H9 (cell line): Measurements from ENCODE around the gene UNCX. TPM values are rescaled to one million over a fixed set of nuclear protein-coding genes. Genes with fewer than 3 reads are reported as not detected.

Experiments used
- DNase-seq: peaks from one replicate; pipeline ENCODE4 v3.0.0-alpha.2; 2017
- H2AFZ ChIP-seq: one replicate; pipeline ENCODE4 v1.6.1; 2013; ENCODE audit warnings: mild to moderate bottlenecking, low read length, control low read depth, moderate library complexity
- H2AK5ac ChIP-seq: 2 replicates; pipeline ENCODE4 v1.6.1; 2013; ENCODE audit warnings: low read length, control low read depth, mixed read lengths; ENCODE audit not compliant: insufficient read length
- H2BK120ac ChIP-seq: one replicate; pipeline ENCODE4 v1.6.1; 2013; ENCODE audit warnings: low read depth, mild to moderate bottlenecking, low read length, control low read depth, inconsistent platforms; ENCODE audit not compliant: poor library complexity, severe bottlenecking
- H2BK12ac ChIP-seq: 2 replicates; pipeline ENCODE4 v1.6.1; 2013; ENCODE audit warnings: low read length, control low read depth, mixed read lengths, low read depth; ENCODE audit not compliant: insufficient read length
- H2BK15ac ChIP-seq: 2 replicates; pipeline ENCODE4 v1.6.1; 2013; ENCODE audit warnings: low read depth, low read length, control low read depth
- H2BK20ac ChIP-seq: one replicate; pipeline ENCODE4 v1.6.1; 2013; ENCODE audit warnings: low read depth, mild to moderate bottlenecking, low read length, control low read depth, inconsistent platforms; ENCODE audit not compliant: poor library complexity, severe bottlenecking
- H2BK5ac ChIP-seq: 2 replicates; pipeline ENCODE4 v1.6.1; 2013; ENCODE audit warnings: low read length, control low read depth, mixed read lengths; ENCODE audit not compliant: insufficient read length
- H3K14ac ChIP-seq: 2 replicates; pipeline ENCODE4 v1.6.1; 2013; ENCODE audit warnings: low read length, control low read depth; ENCODE audit not compliant: insufficient read depth
- H3K18ac ChIP-seq: 2 replicates; pipeline ENCODE4 v1.6.1; 2013; ENCODE audit warnings: low read depth, mild to moderate bottlenecking, mixed read lengths, low read length, control low read depth; ENCODE audit not compliant: insufficient read length
- H3K23ac ChIP-seq: 2 replicates; pipeline ENCODE4 v1.6.1; 2013; ENCODE audit warnings: low read length, control low read depth, mixed read lengths, low read depth; ENCODE audit not compliant: insufficient read length
- H3K23me2 ChIP-seq: 2 replicates; pipeline ENCODE4 v1.6.1; 2013; ENCODE audit warnings: low read depth, mild to moderate bottlenecking, mixed read lengths, low read length, control low read depth; ENCODE audit not compliant: insufficient read length, poor library complexity, severe bottlenecking
- H3K27ac ChIP-seq: 2 replicates; pipeline ENCODE4 v1.5.1; 2013; ENCODE audit warnings: low read length, control low read depth, mixed read lengths, low read depth; ENCODE audit not compliant: insufficient read length
- H3K27me3 ChIP-seq: 2 replicates; pipeline ENCODE4 v1.6.1; 2013; ENCODE audit warnings: low read length, control low read depth, inconsistent platforms; ENCODE audit not compliant: insufficient read depth
- H3K4ac ChIP-seq: 2 replicates; pipeline ENCODE4 v1.6.1; 2013; ENCODE audit warnings: low read depth, mild to moderate bottlenecking, control low read depth, inconsistent platforms, low read length, moderate library complexity
- H3K4me1 ChIP-seq: 2 replicates; pipeline ENCODE4 v1.6.1; 2013; ENCODE audit warnings: low read length, control low read depth, inconsistent platforms; ENCODE audit not compliant: insufficient read depth
- H3K4me2 ChIP-seq: 2 replicates; pipeline ENCODE4 v1.6.1; 2013; ENCODE audit warnings: low read length, control low read depth, mixed read lengths; ENCODE audit not compliant: insufficient read length, insufficient read depth
- H3K56ac ChIP-seq: 2 replicates; pipeline ENCODE4 v1.6.1; 2013; ENCODE audit warnings: low read depth, mild to moderate bottlenecking, mixed read lengths, low read length, control low read depth; ENCODE audit not compliant: insufficient read length
- H3K79me1 ChIP-seq: 2 replicates; pipeline ENCODE4 v1.6.1; 2013; ENCODE audit warnings: low read depth, mild to moderate bottlenecking, moderate library complexity, low read length, control low read depth, inconsistent platforms; ENCODE audit not compliant: insufficient read depth, poor library complexity, severe bottlenecking
- H3K79me2 ChIP-seq: 2 replicates; pipeline ENCODE4 v1.6.1; 2013; ENCODE audit warnings: low read length, control low read depth, inconsistent platforms; ENCODE audit not compliant: insufficient read depth
- H3K9ac ChIP-seq: 2 replicates; pipeline ENCODE4 v1.6.1; 2013; ENCODE audit warnings: low read length, control low read depth, mixed read lengths; ENCODE audit not compliant: insufficient read length; ENCODE audit errors: extremely low read depth
- H3K9me3 ChIP-seq: one replicate; pipeline ENCODE4 v1.6.1; 2013; ENCODE audit warnings: low read depth, low read length, inconsistent platforms; ENCODE audit not compliant: control insufficient read depth
- H3T11ph ChIP-seq: one replicate; pipeline ENCODE4 v1.6.1; 2013; ENCODE audit warnings: mild to moderate bottlenecking, low read length, control low read depth, inconsistent platforms
- H4K20me1 ChIP-seq: one replicate; pipeline ENCODE4 v1.6.1; 2013; ENCODE audit not compliant: control insufficient read depth, insufficient read length, insufficient read depth
- H4K5ac ChIP-seq: 2 replicates; pipeline ENCODE4 v1.6.1; 2013; ENCODE audit warnings: low read depth, mild to moderate bottlenecking, mixed read lengths, low read length, control low read depth; ENCODE audit not compliant: insufficient read length
- H4K8ac ChIP-seq: replicated peaks from 2 replicates; pipeline ENCODE4 v1.6.1; 2013; ENCODE audit warnings: low read length, control low read depth, mixed read lengths, low read depth; ENCODE audit not compliant: insufficient read length
- H4K91ac ChIP-seq: 2 replicates; pipeline ENCODE4 v1.6.1; 2013; ENCODE audit warnings: low read depth, mild to moderate bottlenecking, moderate library complexity, mixed read lengths, low read length, control low read depth; ENCODE audit not compliant: insufficient read length
- H3K27ac Mint-ChIP-seq, 3 experiments: 2 replicates in 2 of 3; 3 replicates in 1 of 3; pipeline ENCODE4 v1.8.0; 2020 to 2021; ENCODE audit warnings: mixed read lengths in 3 of 3, mild to moderate bottlenecking in 1 of 3, moderate library complexity in 1 of 3
- H3K27me3 Mint-ChIP-seq: 2 replicates; pipeline ENCODE4 v1.8.0; 2021; ENCODE audit warnings: low read depth, mild to moderate bottlenecking, moderate library complexity, mixed read lengths
- H3K36me3 Mint-ChIP-seq, 3 experiments: 2 replicates in 2 of 3; 3 replicates in 1 of 3; pipeline ENCODE4 v1.8.0; 2020 to 2021; ENCODE audit warnings: low read depth in 3 of 3, mixed read lengths in 3 of 3; ENCODE audit not compliant: insufficient read depth in 1 of 3
- H3K4me1 Mint-ChIP-seq, 2 experiments: 2 replicates each; pipeline ENCODE4 v1.8.0; 2020; ENCODE audit warnings: mixed read lengths in 2 of 2
- H3K4me3 Mint-ChIP-seq, 2 experiments: 2 replicates in 1 of 2; 3 replicates in 1 of 2; pipeline ENCODE4 v1.8.0; 2020 to 2021; ENCODE audit warnings: mild to moderate bottlenecking in 2 of 2, mixed read lengths in 2 of 2, moderate library complexity in 1 of 2
- H3K9me3 Mint-ChIP-seq, 2 experiments: 2 replicates in 1 of 2; 3 replicates in 1 of 2; pipeline ENCODE4 v1.8.0; 2020; ENCODE audit warnings: mild to moderate bottlenecking in 2 of 2, mixed read lengths in 2 of 2, moderate library complexity in 1 of 2
- WGBS: extraction: QIAGEN DNeasy Blood & Tissue Kit; methylation state at CpG from one replicate; pipeline ENCODE4 v1.1.7; 2013; ENCODE audit warnings: missing lambda C conversion rate, low lambda C conversion rate, mixed read lengths; ENCODE audit not compliant: insufficient read length; ENCODE audit errors: extremely low coverage; 5-methylcytosine and 5-hydroxymethylcytosine counted together
- total RNA-seq: library from RNA; stranded (reverse); gene quantifications from 2 replicates; pipeline ENCODE4 v1.2.1, GENCODE V29; 2021
- TF ChIP-seq, protein P1 (sequence below): fragments of 200-600 bp; sonication (generic); conservative IDR thresholded peaks from 3 replicates; pipeline ENCODE4 v1.8.0; 2021; ENCODE audit warnings: antibody characterized with exemption, mild to moderate bottlenecking

The UNCX gene
- total RNA-seq, 1 experiment from 2014 or later, result not detected

DNA sequence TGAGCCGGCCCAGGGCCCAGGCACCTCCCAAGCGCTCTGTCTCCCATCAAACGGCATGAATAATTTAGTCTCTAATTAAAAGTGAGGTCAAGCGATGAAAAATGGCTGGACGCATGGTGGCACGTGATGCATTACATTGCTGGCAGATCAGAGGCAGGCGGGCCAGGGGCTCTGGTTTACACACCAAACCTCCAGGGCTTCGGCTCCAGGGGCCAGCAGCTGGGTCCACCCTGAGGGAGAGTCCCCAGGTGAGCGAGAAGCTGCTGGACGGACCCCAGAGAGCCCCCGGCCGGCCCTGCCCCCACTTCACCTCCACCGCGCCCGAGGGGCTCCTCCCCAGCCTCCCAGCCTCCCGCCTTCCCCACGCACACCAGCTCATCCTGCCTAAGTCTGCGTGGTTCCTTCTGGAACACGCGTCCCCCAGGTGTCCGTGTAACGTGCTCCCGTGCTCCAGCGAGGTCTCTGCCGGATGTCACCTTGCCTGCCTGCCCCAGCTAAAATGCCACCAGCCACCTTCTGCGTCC is 23.2 kb downstream of the UNCX start:
- H3K27me3 ChIP-seq, result no peaks in the 10 kb centered on the region

More for the DNA sequence above, 23.2 kb downstream of the UNCX start:
- Histone ChIP-seq H3K14ac (no peak overlapping the region), H3K18ac (no peak overlapping the region), H3K79me1 (no peaks in the 10 kb centered on the region), H3K9me3 (no peaks in the 10 kb centered on the region), H2BK15ac (no peak overlapping the region), H2AK5ac (no peak overlapping the region), H4K91ac (no peak overlapping the region), H2AFZ (no peak overlapping the region), H2BK20ac (no peak overlapping the region), H3K4me2 (no peak overlapping the region), H3T11ph (no peak overlapping the region), H3K23ac (no peak overlapping the region), H3K4me1 (no peaks in the 10 kb centered on the region), H2BK12ac (no peak overlapping the region), H4K20me1 (no peaks in the 10 kb centered on the region), H3K4ac (no peak overlapping the region), H3K27ac (no peak overlapping the region), H2BK120ac (no peak overlapping the region), H3K23me2 (no peaks in the 10 kb centered on the region), H4K5ac (no peak overlapping the region), H3K56ac (no peak overlapping the region), H4K8ac (no peak overlapping the region), H3K79me2 (no peaks in the 10 kb centered on the region), H2BK5ac (no peak overlapping the region), H3K9ac (no peak overlapping the region)
- Mint-ChIP-seq H3K4me3 (no peak overlapping the region), H3K4me1 (peaks cover 0 to 5% of the 10 kb centered on the region in 2 experiments; a peak in 1 of 4 replicates), H3K9me3 (no peaks in the 10 kb centered on the region), H3K36me3 (no peaks in the 10 kb centered on the region), H3K27ac (no peak overlapping the region), H3K27me3 (peaks cover 44% of the 10 kb centered on the region)
- no CpG with 5 or more reads among the region's 26 CpGs for WGBS
- TF ChIP-seq, protein P1, sequence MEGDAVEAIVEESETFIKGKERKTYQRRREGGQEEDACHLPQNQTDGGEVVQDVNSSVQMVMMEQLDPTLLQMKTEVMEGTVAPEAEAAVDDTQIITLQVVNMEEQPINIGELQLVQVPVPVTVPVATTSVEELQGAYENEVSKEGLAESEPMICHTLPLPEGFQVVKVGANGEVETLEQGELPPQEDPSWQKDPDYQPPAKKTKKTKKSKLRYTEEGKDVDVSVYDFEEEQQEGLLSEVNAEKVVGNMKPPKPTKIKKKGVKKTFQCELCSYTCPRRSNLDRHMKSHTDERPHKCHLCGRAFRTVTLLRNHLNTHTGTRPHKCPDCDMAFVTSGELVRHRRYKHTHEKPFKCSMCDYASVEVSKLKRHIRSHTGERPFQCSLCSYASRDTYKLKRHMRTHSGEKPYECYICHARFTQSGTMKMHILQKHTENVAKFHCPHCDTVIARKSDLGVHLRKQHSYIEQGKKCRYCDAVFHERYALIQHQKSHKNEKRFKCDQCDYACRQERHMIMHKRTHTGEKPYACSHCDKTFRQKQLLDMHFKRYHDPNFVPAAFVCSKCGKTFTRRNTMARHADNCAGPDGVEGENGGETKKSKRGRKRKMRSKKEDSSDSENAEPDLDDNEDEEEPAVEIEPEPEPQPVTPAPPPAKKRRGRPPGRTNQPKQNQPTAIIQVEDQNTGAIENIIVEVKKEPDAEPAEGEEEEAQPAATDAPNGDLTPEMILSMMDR, result no peak
- DNase-seq, result no peak
